Skeletal muscle cell (primary cell): ENCODE results near the gene H19.

Source experiments
- DNase-seq: peaks from one replicate; pipeline ENCODE4 v3.0.0-alpha.2; 2010; ENCODE audit warnings: low read depth
- H3K4me3 ChIP-seq: 2 replicates; pipeline ENCODE4 v1.5.1; 2011; ENCODE audit warnings: low read depth, mild to moderate bottlenecking, control low read depth, low read length, moderate library complexity

The H19 gene

GRCh38 chr11:1988174-1988573 is 9.5 kb downstream of the H19 start:
- no peak overlapping the region for H3K4me3 ChIP-seq
- DNase-seq = no peak

GRCh38 chr11:1987024-1987423 is 10.6 kb downstream of the H19 start:
- no peak for DNase-seq
- H3K4me3 ChIP-seq = no peak overlapping the region

GRCh38 chr11:1983601-1983961 is 14.1 kb downstream of the H19 start:
- no peak for DNase-seq

GRCh38 chr11:1982873-1983600 is 14.6 kb downstream of the H19 start:
- no peak for DNase-seq
- no peak overlapping the region for H3K4me3 ChIP-seq

More at GRCh38 chr11:1983601-1983961, 14.1 kb downstream of the H19 start:
- H3K4me3 ChIP-seq = no peak overlapping the region

- H3K4me3 ChIP-seq = no peak overlapping the region
- DNase-seq = no peak
Observed at GRCh38 chr11:1979607-1980006, 18.0 kb downstream of the H19 start.

- no peak for DNase-seq
- H3K4me3 ChIP-seq = no peak overlapping the region
Observed at GRCh38 chr11:1978720-1979473, 18.7 kb downstream of the H19 start.

GRCh38 chr11:1975185-1975584 is 22.5 kb downstream of the H19 start:
- no peak overlapping the region for H3K4me3 ChIP-seq
- DNase-seq = no peak

- DNase-seq = no peak
- H3K4me3 ChIP-seq = no peak overlapping the region
Observed at GRCh38 chr11:1970956-1971355, 26.7 kb downstream of the H19 start.

- no peak for DNase-seq
- no peak overlapping the region for H3K4me3 ChIP-seq
Observed at GRCh38 chr11:1969776-1970175, 27.9 kb downstream of the H19 start.

- H3K4me3 ChIP-seq = no peak overlapping the region
- no peak for DNase-seq
Observed at GRCh38 chr11:1969035-1969434, 28.6 kb downstream of the H19 start.

- no peak overlapping the region for H3K4me3 ChIP-seq
- DNase-seq = no peak
Observed at GRCh38 chr11:1968454-1969002, 29.1 kb downstream of the H19 start.

- no peak overlapping the region for H3K4me3 ChIP-seq
- DNase-seq = no peak
Observed at GRCh38 chr11:1967641-1968225, 29.9 kb downstream of the H19 start.

- no peak overlapping the region for H3K4me3 ChIP-seq
- DNase-seq = no peak
Observed at GRCh38 chr11:1966531-1966930, 31.1 kb downstream of the H19 start.

GRCh38 chr11:1964955-1965354 is 32.7 kb downstream of the H19 start:
- no peak overlapping the region for H3K4me3 ChIP-seq

GRCh38 chr11:1964348-1964747 is 33.3 kb downstream of the H19 start:
- no peak overlapping the region for H3K4me3 ChIP-seq
- DNase-seq = no peak

More at GRCh38 chr11:1964955-1965354, 32.7 kb downstream of the H19 start:
- no peak for DNase-seq

GRCh38 chr11:1963864-1964263 is 33.8 kb downstream of the H19 start:
- DNase-seq = no peak
- H3K4me3 ChIP-seq = no peak overlapping the region

- DNase-seq = no peak
- H3K4me3 ChIP-seq = no peak overlapping the region
Observed at GRCh38 chr11:1959786-1960185, 37.9 kb downstream of the H19 start.

GRCh38 chr11:1958367-1958766 is 39.3 kb downstream of the H19 start:
- no peak for DNase-seq
- H3K4me3 ChIP-seq = no peak overlapping the region

- H3K4me3 ChIP-seq = no peak overlapping the region
- DNase-seq = no peak
Observed at GRCh38 chr11:1953489-1954266, 44.0 kb downstream of the H19 start.
